SK-N-SH treated with all-trans-retinoic acid at 6 μM for 48 hours (cell line): Measurements from ENCODE around the gene DPYSL3.
A peak's percentile ranks its signal among the peaks of the same experiment; 100 is the strongest.
"Not testable (repeated sequence)": the region's sequence is repeated elsewhere in the genome, so short reads cannot be mapped to it uniquely, and the experiment has no call there.

Experiments used
- ATAC-seq: fragments of 200-7000 bp; cut with Tn5 transposase; 3 replicates; pipeline ENCODE4 v1.9.1; 2020; ENCODE audit warnings: mild to moderate bottlenecking, moderate library complexity
- ARNTL ChIP-seq: fragments of 450-650 bp; formaldehyde crosslinking; IDR thresholded peaks from 2 replicates; pipeline ENCODE4 v1.5.0; 2020; ENCODE audit warnings: low read depth, mild to moderate bottlenecking, moderate library complexity, borderline replicate concordance
- BACH2 ChIP-seq: fragments of 250-450 bp; sonication (Bioruptor Pico); IDR thresholded peaks from 2 replicates; pipeline ENCODE4 v1.9.0; 2021; ENCODE audit warnings: mild to moderate bottlenecking, borderline replicate concordance
- CREB5 ChIP-seq: fragments of 250-450 bp; sonication (Bioruptor Pico); IDR thresholded peaks from 2 replicates; pipeline ENCODE4 v1.5.1; 2020; ENCODE audit warnings: low read depth, mild to moderate bottlenecking, moderate library complexity
- CSDC2 ChIP-seq: fragments of 250-450 bp; sonication (Bioruptor Pico); IDR thresholded peaks from 2 replicates; pipeline ENCODE4 v1.5.0; 2020; ENCODE audit warnings: mild to moderate bottlenecking, moderate library complexity
- CSRNP3 ChIP-seq: fragments of 250-450 bp; sonication (Bioruptor Pico); IDR thresholded peaks from 2 replicates; pipeline ENCODE4 v1.5.1; 2021; ENCODE audit warnings: mild to moderate bottlenecking, moderate library complexity
- ESRRG ChIP-seq: fragments of 250-450 bp; sonication (Bioruptor Pico); IDR thresholded peaks from 2 replicates; pipeline ENCODE4 v1.6.1; 2021; ENCODE audit warnings: mild to moderate bottlenecking
- ISL1 ChIP-seq: fragments of 250-450 bp; sonication (Bioruptor Pico); IDR thresholded peaks from 2 replicates; pipeline ENCODE4 v2.1.2; 2022; ENCODE audit warnings: mild to moderate bottlenecking, moderate library complexity
- OSR1 ChIP-seq: fragments of 250-450 bp; sonication (Bioruptor Pico); IDR thresholded peaks from 2 replicates; pipeline ENCODE4 v1.8.0; 2022; ENCODE audit warnings: moderate library complexity, mild to moderate bottlenecking, inconsistent platforms
- PATZ1 ChIP-seq: fragments of 250-450 bp; sonication (Bioruptor Pico); IDR thresholded peaks from 2 replicates; pipeline ENCODE4 v1.8.0; 2020; ENCODE audit warnings: mild to moderate bottlenecking, moderate library complexity, borderline replicate concordance
- POU6F1 ChIP-seq: fragments of 250-450 bp; sonication (Bioruptor Pico); IDR thresholded peaks from 2 replicates; pipeline ENCODE4 v1.8.0; 2021; ENCODE audit warnings: low read depth, mild to moderate bottlenecking, moderate library complexity, borderline replicate concordance
- RARB ChIP-seq: fragments of 250-450 bp; sonication (Bioruptor Pico); IDR thresholded peaks from 2 replicates; pipeline ENCODE4 v1.8.0; 2021; ENCODE audit warnings: mild to moderate bottlenecking, moderate library complexity
- SNAI2 ChIP-seq: fragments of 250-450 bp; sonication (Bioruptor Pico); IDR thresholded peaks from 2 replicates; pipeline ENCODE4 v1.5.0; 2020; ENCODE audit warnings: mild to moderate bottlenecking, moderate library complexity
- TCF4 ChIP-seq: fragments of 250-450 bp; sonication (Bioruptor Pico); IDR thresholded peaks from 2 replicates; pipeline ENCODE4 v1.8.0; 2021; ENCODE audit warnings: mild to moderate bottlenecking, moderate library complexity, borderline replicate concordance
- TOX ChIP-seq: fragments of 250-450 bp; sonication (Bioruptor Pico); IDR thresholded peaks from 2 replicates; pipeline ENCODE4 v1.8.0; 2021; ENCODE audit warnings: mild to moderate bottlenecking, moderate library complexity, borderline replicate concordance
- TSHZ2 ChIP-seq: fragments of 250-450 bp; sonication (Bioruptor Pico); IDR thresholded peaks from 2 replicates; pipeline ENCODE4 v1.5.0; 2020; ENCODE audit warnings: mild to moderate bottlenecking, moderate library complexity
- ZC3H10 ChIP-seq: fragments of 250-450 bp; sonication (Bioruptor Pico); IDR thresholded peaks from 2 replicates; pipeline ENCODE4 v1.5.1; 2021; ENCODE audit warnings: mild to moderate bottlenecking, moderate library complexity
- ZFP3 ChIP-seq: fragments of 250-450 bp; sonication (Bioruptor Pico); IDR thresholded peaks from 2 replicates; pipeline ENCODE4 v1.5.0; 2020; ENCODE audit warnings: mild to moderate bottlenecking, moderate library complexity
- ZFP30 ChIP-seq: fragments of 450-650 bp; formaldehyde crosslinking; IDR thresholded peaks from 2 replicates; pipeline ENCODE4 v1.5.0; 2022; ENCODE audit warnings: mild to moderate bottlenecking, moderate library complexity
- ZNF565 ChIP-seq: fragments of 450-650 bp; formaldehyde crosslinking; conservative IDR thresholded peaks from 2 replicates; pipeline ENCODE4 v1.5.0; 2020; ENCODE audit warnings: low read depth, mild to moderate bottlenecking, moderate library complexity
- ZNF70 ChIP-seq: fragments of 450-650 bp; formaldehyde crosslinking; IDR thresholded peaks from 2 replicates; pipeline ENCODE4 v1.5.0; 2020; ENCODE audit warnings: mild to moderate bottlenecking, moderate library complexity
- ZNF8 ChIP-seq: fragments of 450-650 bp; formaldehyde crosslinking; IDR thresholded peaks from 2 replicates; pipeline ENCODE4 v1.5.0; 2020; ENCODE audit warnings: mild to moderate bottlenecking, moderate library complexity

Gene DPYSL3

DNA sequence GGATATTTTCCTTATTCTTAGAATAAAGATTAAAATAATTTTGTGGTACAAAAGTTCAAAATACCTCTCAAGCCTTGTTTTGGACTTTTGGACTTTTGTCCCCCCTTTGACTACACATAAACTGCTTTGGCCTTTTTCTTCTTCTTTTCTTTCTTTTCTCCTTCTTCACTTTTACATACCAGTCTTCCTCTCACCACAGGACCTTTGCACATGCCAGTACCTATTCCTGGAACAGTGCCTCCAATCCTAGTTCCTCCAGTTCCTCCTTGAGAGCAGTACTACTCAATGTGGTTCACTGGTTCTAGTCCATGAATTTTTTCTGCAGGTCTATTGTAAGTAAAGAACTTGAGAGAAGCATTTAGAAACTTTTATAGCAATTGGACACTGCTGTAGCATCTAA lies 138.6 kb downstream of the DPYSL3 start (continued):
- TF ChIP-seq CSRNP3 (no peak), ZFP30 (no peak)

GRCh38 chr5:147369742-147370374 lies 140.0 kb downstream of the DPYSL3 start:
- peak; percentile 89 for ATAC-seq
- no peak for TF ChIP-seq CSRNP3
- no peak for TF ChIP-seq ZC3H10
- TF ChIP-seq SNAI2 (CRISPR knock-in tag) = no peak
- no peak for TF ChIP-seq TOX (CRISPR knock-in tag)
- TF ChIP-seq PATZ1 (CRISPR knock-in tag) = no peak
- TF ChIP-seq BACH2 (CRISPR knock-in tag) = no peak
- TF ChIP-seq ZNF70 (CRISPR knock-in tag) = no peak
- TF ChIP-seq ISL1 = no peak

- ATAC-seq = not testable (repeated sequence)
Observed at GRCh38 chr5:147367381-147367780, 142.5 kb downstream of the DPYSL3 start.

GRCh38 chr5:147361441-147362175 lies 148.3 kb downstream of the DPYSL3 start:
- no peak for ATAC-seq
- TF ChIP-seq PATZ1 (CRISPR knock-in tag) = no peak
- no peak for TF ChIP-seq ESRRG (CRISPR knock-in tag)
- no peak for TF ChIP-seq RARB
- TF ChIP-seq ZFP30 = no peak
- no peak for TF ChIP-seq ZNF565 (CRISPR knock-in tag)
- no peak for TF ChIP-seq TOX (CRISPR knock-in tag)
- TF ChIP-seq ZNF8 (CRISPR knock-in tag) = no peak
- TF ChIP-seq ZFP3 = no peak
- no peak for TF ChIP-seq POU6F1
- TF ChIP-seq ARNTL (CRISPR knock-in tag) = no peak
- no peak for TF ChIP-seq TSHZ2 (CRISPR knock-in tag)
- no peak for TF ChIP-seq OSR1 (CRISPR knock-in tag)
- TF ChIP-seq CSDC2 (CRISPR knock-in tag) = no peak
- TF ChIP-seq TCF4 (CRISPR knock-in tag) = no peak
- no peak for TF ChIP-seq CSRNP3
- no peak for TF ChIP-seq ZC3H10
- no peak for TF ChIP-seq BACH2 (CRISPR knock-in tag)
- TF ChIP-seq CREB5 = no peak
